AG09319 (cell line): Measurements from ENCODE around the gene SLC13A5.
"Not testable (repeated sequence)": the region's sequence is repeated elsewhere in the genome, so short reads cannot be mapped to it uniquely, and the experiment has no call there.

Experiments
- DNase-seq: peaks from one replicate; pipeline ENCODE4 v3.0.0-alpha.2; 2010; ENCODE audit warnings: low read depth; ENCODE audit errors: extremely low read depth
- CTCF ChIP-seq: IDR thresholded peaks from 2 replicates; pipeline ENCODE4 v1.5.1; 2011; ENCODE audit warnings: low read depth, mild to moderate bottlenecking, inconsistent platforms, low read length, moderate library complexity

Gene SLC13A5

GRCh38 chr17:6701719-6702118 lies 11.4 kb downstream of the SLC13A5 start:
- DNase-seq, result no peak

GRCh38 chr17:6700948-6701307 lies 12.2 kb downstream of the SLC13A5 start:
- no peak for DNase-seq
- TF ChIP-seq CTCF, result no peak

More at GRCh38 chr17:6701719-6702118, 11.4 kb downstream of the SLC13A5 start:
- TF ChIP-seq CTCF, result peak; percentile 20

- no peak for TF ChIP-seq CTCF
- no peak for DNase-seq
These were observed 12.9 kb downstream of the SLC13A5 start for GRCh38 chr17:6699997-6700947.

- no peak for DNase-seq
- TF ChIP-seq CTCF, result no peak
These were observed 15.2 kb downstream of the SLC13A5 start for GRCh38 chr17:6698004-6698403.

GRCh38 chr17:6696906-6697305 lies 16.3 kb downstream of the SLC13A5 start:
- TF ChIP-seq CTCF, result no peak

GRCh38 chr17:6695565-6695964 lies 17.6 kb downstream of the SLC13A5 start:
- no peak for TF ChIP-seq CTCF
- DNase-seq, result no peak

More at GRCh38 chr17:6696906-6697305, 16.3 kb downstream of the SLC13A5 start:
- no peak for DNase-seq

GRCh38 chr17:6695051-6695450 lies 18.1 kb downstream of the SLC13A5 start:
- no peak for TF ChIP-seq CTCF
- no peak for DNase-seq

- not testable (repeated sequence) for DNase-seq
These were observed 21.2 kb downstream of the SLC13A5 start for GRCh38 chr17:6691958-6692357.
